ENCODE data around the gene CECR2.

- TF ChIP-seq CTCF (IDR thresholded peaks at IDR 0.05) (no peak), POLR2A (IDR thresholded peaks at IDR 0.05) (no peak)
These were observed 1.1 kb upstream of the CECR2 start for GRCh38 chr22:17368144-17368543.
